ENCODE measurements around the gene OR11A1. TPM values are rescaled to one million over a fixed set of nuclear protein-coding genes. Genes with fewer than 3 reads are reported as not detected.

The OR11A1 gene
- polyA plus RNA-seq, 1 of the 3 experiments (the other 2 are of a cell fraction) = not detected

- CTCF ChIA-PET = interaction anchor here (0.8 kb wide), 1 partner anchor 91 kb away, joined by 3 read pairs; no protein-coding TSS in a partner anchor
- Histone ChIP-seq H4K20me1 (ENCODE audit: insufficient read depth) (no peaks in the 10 kb centered on the region), H3K9ac (no peak overlapping the region), H3K36me3 (replicated peaks in 1 of 2; ENCODE audit: control insufficient read depth in 1 of 2, insufficient read depth in 2 of 2, low read length in 1 of 2) (no peaks in the 10 kb centered on the region), H3K27me3 (ENCODE audit: insufficient read depth) (peaks cover 18% of the 10 kb centered on the region; the same call in 1 of the 2 replicates), H3K9me2 (no peaks in the 10 kb centered on the region), H3K27ac (ENCODE audit: low read depth in 2 of 2, low read length in 1 of 2) (no peak overlapping the region), H2AFZ (ENCODE audit: low read depth) (no peak overlapping the region), H3F3A (replicated peaks; ENCODE audit: insufficient read depth) (no peaks in the 10 kb centered on the region), H3K79me2 (ENCODE audit: insufficient read depth) (no peaks in the 10 kb centered on the region), H3K4me3 (ENCODE audit: low read depth in 2 of 2, low read length in 1 of 2) (no peak overlapping the region), H3K4me1 (ENCODE audit: control insufficient read depth in 1 of 2, insufficient read depth in 2 of 2, low read depth in 1 of 2, low read length in 1 of 2) (no peaks in the 10 kb centered on the region), H3K4me2 (no peak overlapping the region), H3K9me3 (no peaks in the 10 kb centered on the region)
- POLR2A ChIA-PET = no interaction called here
- 4% methylated on average over 2 of the region's 2 CpGs for WGBS (ENCODE audit: low lambda C conversion rate)
- DNase-seq = no peak
- TF ChIP-seq ELF1 (IDR thresholded peaks at IDR 0.05) (no peak), JUND (IDR thresholded peaks at IDR 0.05) (no peak), MEF2A (IDR thresholded peaks at IDR 0.05; ENCODE audit: borderline replicate concordance, low read depth) (no peak), TEAD4 (IDR thresholded peaks at IDR 0.05; ENCODE audit: borderline replicate concordance, insufficient read depth) (no peak), CTCF (IDR thresholded peaks at IDR 0.05) (no peak), GABPA (IDR thresholded peaks at IDR 0.05; ENCODE audit: low read depth) (no peak), NRF1 (IDR thresholded peaks at IDR 0.05; ENCODE audit: low read depth, low read length) (no peak), GATA2 (CRISPR knock-in tag; IDR thresholded peaks at IDR 0.05) (no peak), ZBTB33 (IDR thresholded peaks at IDR 0.05; ENCODE audit: borderline replicate concordance, low read depth) (no peak), FOXM1 (IDR thresholded peaks at IDR 0.05; ENCODE audit: low read depth) (no peak), EP300 (IDR thresholded peaks at IDR 0.05; ENCODE audit: borderline replicate concordance in 1 of 2, low read depth in 1 of 2, low read length in 1 of 2) (no peak), SIN3A (IDR thresholded peaks at IDR 0.05; ENCODE audit: borderline replicate concordance, low read depth, low read length) (no peak), TCF12 (IDR thresholded peaks at IDR 0.05) (no peak), EZH2phosphoT487 (IDR thresholded peaks at IDR 0.05; ENCODE audit: borderline replicate concordance, low read depth) (no peak)
- TF ChIP-seq, protein P1, sequence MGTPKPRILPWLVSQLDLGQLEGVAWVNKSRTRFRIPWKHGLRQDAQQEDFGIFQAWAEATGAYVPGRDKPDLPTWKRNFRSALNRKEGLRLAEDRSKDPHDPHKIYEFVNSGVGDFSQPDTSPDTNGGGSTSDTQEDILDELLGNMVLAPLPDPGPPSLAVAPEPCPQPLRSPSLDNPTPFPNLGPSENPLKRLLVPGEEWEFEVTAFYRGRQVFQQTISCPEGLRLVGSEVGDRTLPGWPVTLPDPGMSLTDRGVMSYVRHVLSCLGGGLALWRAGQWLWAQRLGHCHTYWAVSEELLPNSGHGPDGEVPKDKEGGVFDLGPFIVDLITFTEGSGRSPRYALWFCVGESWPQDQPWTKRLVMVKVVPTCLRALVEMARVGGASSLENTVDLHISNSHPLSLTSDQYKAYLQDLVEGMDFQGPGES (IDR thresholded peaks at IDR 0.05; ENCODE audit: low read depth, low read length) = no peak
Observed at GRCh38 chr6:29493261-29493660, 36.4 kb upstream of the OR11A1 start.

All from SK-N-SH (cell line).